Left lung (tissue), 10 donors: Measurements from ENCODE around the gene DENND1A. TPM values are rescaled to one million over a fixed set of nuclear protein-coding genes. Genes with fewer than 3 reads are reported as not detected.

Source experiments
- ATAC-seq: fragments of 200-7000 bp; cut with Tn5 transposase; one replicate; pipeline ENCODE4 v1.9.1; 2020; ENCODE audit warnings: moderate library complexity
- DNase-seq, 4 donors: peaks; one replicate each; pipeline ENCODE4 v3.0.0-alpha.2; 2013 to 2020
- H3K27ac ChIP-seq, 2 donors: fragments of 200-600 bp; sonication (generic) in 1 of 2; one replicate each; pipeline versions ENCODE4 v1.5.0 to v1.8.0; 2020 to 2021
- H3K27me3 ChIP-seq, 2 donors: fragments of 200-600 bp; sonication (generic) in 1 of 2; one replicate each; pipeline versions ENCODE4 v1.5.0 to v1.8.0; 2020 to 2021
- H3K36me3 ChIP-seq, 2 donors: fragments of 200-600 bp; sonication (generic) in 1 of 2; one replicate each; pipeline versions ENCODE4 v1.5.0 to v1.8.0; 2020 to 2021
- H3K4me1 ChIP-seq, 2 donors: fragments of 200-600 bp; one replicate each; pipeline ENCODE4 v1.8.0; 2021
- H3K4me3 ChIP-seq, 2 donors: fragments of 200-600 bp; sonication (generic) in 1 of 2; one replicate each; pipeline versions ENCODE4 v1.5.0 to v1.8.0; 2020 to 2021; ENCODE audit warnings: mild to moderate bottlenecking in 1 of 2
- H3K9me3 ChIP-seq, 2 donors: fragments of 200-600 bp; sonication (generic) in 1 of 2; one replicate each; pipeline versions ENCODE4 v1.5.0 to v1.8.0; 2020 to 2021
- CTCF ChIP-seq, 2 donors: fragments of 200-600 bp; sonication (generic) in 1 of 2; IDR thresholded peaks; one replicate each; pipeline versions ENCODE4 v1.5.0 to v1.8.0; 2021; ENCODE audit warnings: antibody characterized with exemption in 2 of 2
- intact Hi-C, 2 donors: fragments of 100-400 bp; cut with DNase I; formaldehyde crosslinking; loops; one replicate each; pipeline versions ENCODE4 v1.11.2 to v1.14.2; 2022
- polyA plus RNA-seq, 6 donors: library from polyadenylated mRNA; unstranded; fragments of 120-200 nt; gene quantifications; one replicate each; pipeline ENCODE4 v1.2.1, GENCODE V29; 2013; ENCODE audit not compliant: insufficient read length in 6 of 6
- total RNA-seq, 2 donors: library from RNA; stranded (reverse); fragmentation: NEBNext Ultra II Directional; extraction: Animal tissue kit (Norgen Biotek cat#: 25700); gene quantifications; one replicate each; pipeline ENCODE4 v1.2.1, GENCODE V29; 2021
- donor health status: DM: no; HTN: yes; CAD: no.
- donor health status: DM: no; HTN: no; CAD: no.

The DENND1A gene
- total and polyA plus RNA-seq, 8 donors = 8.3 to 23.2 (median 9.7) TPM

- ATAC-seq (no peak), DNase-seq (no peak)
- H3K27ac ChIP-seq = no peak overlapping the region
- TF ChIP-seq CTCF (IDR thresholded peaks at IDR 0.05) = no peak
- intact Hi-C loops = no loop called here
- H3K4me1 ChIP-seq = no peaks in the 10 kb centered on the region
- no peaks in the 10 kb centered on the region for H3K27me3 ChIP-seq
- peaks cover 0 to 5% of the 10 kb centered on the region in 2 donors for H3K36me3 ChIP-seq
- H3K4me3 ChIP-seq = no peak overlapping the region
- peaks cover 0 to 11% of the 10 kb centered on the region in 2 donors for H3K9me3 ChIP-seq
Observed at GRCh38 chr9:123851851-123852250, 78.1 kb downstream of the DENND1A start.

GRCh38 chr9:123848447-123849085, 81.4 kb downstream of the DENND1A start:
- H3K27ac ChIP-seq = no peak overlapping the region
- peaks cover 0 to 44% of the 10 kb centered on the region in 2 donors for H3K9me3 ChIP-seq
- H3K4me1 ChIP-seq = no peaks in the 10 kb centered on the region
- TF ChIP-seq CTCF (IDR thresholded peaks at IDR 0.05) = no peak
- H3K36me3 ChIP-seq = peaks cover 0 to 5% of the 10 kb centered on the region in 2 donors
- no peak for DNase-seq
- no peak for ATAC-seq
- no peaks in the 10 kb centered on the region for H3K27me3 ChIP-seq
- no peak overlapping the region for H3K4me3 ChIP-seq
- intact Hi-C loops = no loop called here

- Histone ChIP-seq H3K4me3 (no peak overlapping the region), H3K9me3 (peaks cover 0 to 54% of the 10 kb centered on the region in 2 donors), H3K36me3 (peaks cover 0 to 5% of the 10 kb centered on the region in 2 donors), H3K27me3 (no peaks in the 10 kb centered on the region), H3K27ac (no peak overlapping the region), H3K4me1 (no peaks in the 10 kb centered on the region)
- ATAC-seq = no peak
- DNase-seq = no peak
- intact Hi-C loops = no loop called here
- no peak for TF ChIP-seq CTCF (IDR thresholded peaks at IDR 0.05)
Observed at GRCh38 chr9:123846966-123847365, 83.0 kb downstream of the DENND1A start.

- intact Hi-C loops = no loop called here
- H3K9me3 ChIP-seq = peaks cover 0 to 54% of the 10 kb centered on the region in 2 donors
- no peak for ATAC-seq
Observed at GRCh38 chr9:123843703-123844102, 86.2 kb downstream of the DENND1A start.

GRCh38 chr9:123835821-123836220, 94.1 kb downstream of the DENND1A start:
- H3K9me3 ChIP-seq = no peaks in the 10 kb centered on the region
- peak overlapping the region in 1 of 2 donors; percentile 84 for H3K27ac ChIP-seq
- no peak for TF ChIP-seq CTCF (IDR thresholded peaks at IDR 0.05)
- H3K27me3 ChIP-seq = no peaks in the 10 kb centered on the region
- peaks cover 0 to 28% of the 10 kb centered on the region in 2 donors for H3K4me1 ChIP-seq
- ATAC-seq = no peak
- DNase-seq = no peak
- H3K4me3 ChIP-seq = no peak overlapping the region
- intact Hi-C loops = no loop called here
- H3K36me3 ChIP-seq = no peaks in the 10 kb centered on the region

More at GRCh38 chr9:123843703-123844102, 86.2 kb downstream of the DENND1A start:
- no peak for TF ChIP-seq CTCF (IDR thresholded peaks at IDR 0.05)
- no peak for DNase-seq
- Histone ChIP-seq H3K27me3 (no peaks in the 10 kb centered on the region), H3K4me1 (no peaks in the 10 kb centered on the region), H3K27ac (no peak overlapping the region), H3K4me3 (no peak overlapping the region), H3K36me3 (peaks cover 0 to 5% of the 10 kb centered on the region in 2 donors)
